WTC11 (cell line): ENCODE data around the gene FEM1C. TPM values are rescaled to one million over a fixed set of nuclear protein-coding genes. Genes with fewer than 3 reads are reported as not detected.

Source experiments
- ATAC-seq: fragments of 200-7000 bp; cut with Tn5 transposase; 2 replicates; pipeline ENCODE4 v1.10.0; 2021; ENCODE audit warnings: mild to moderate bottlenecking, moderate library complexity
- CTCF ChIA-PET: fragments of 300-600 bp; sonication (Branson Sonifier 250); formaldehyde crosslinking; loops from one replicate; lab custom pipeline; 2021; ENCODE audit warnings: antibody characterized with exemption; lab: Charles Lee
- POLR2A ChIA-PET: fragments of 350-600 bp; sonication (Branson Sonifier 250); formaldehyde crosslinking; loops from one replicate; lab custom pipeline; 2021; ENCODE audit warnings: antibody characterized with exemption; lab: Charles Lee
- DNase-seq: peaks from one replicate; pipeline ENCODE4 v3.0.0; 2021; ENCODE audit warnings: low spot score
- H3K27ac Mint-ChIP-seq: 2 replicates; pipeline ENCODE4 v1.8.0; 2021; ENCODE audit warnings: mixed read lengths
- H3K27me3 Mint-ChIP-seq: 2 replicates; pipeline ENCODE4 v1.8.0; 2021; ENCODE audit warnings: low read depth, mild to moderate bottlenecking, moderate library complexity, mixed read lengths
- H3K36me3 Mint-ChIP-seq: 2 replicates; pipeline ENCODE4 v1.8.0; 2021; ENCODE audit warnings: mixed read lengths
- H3K4me1 Mint-ChIP-seq: 2 replicates; pipeline ENCODE4 v1.8.0; 2022; ENCODE audit warnings: mixed read lengths
- H3K4me3 Mint-ChIP-seq: 2 replicates; pipeline ENCODE4 v1.8.0; 2021; ENCODE audit warnings: mild to moderate bottlenecking, moderate library complexity, mixed read lengths
- H3K9me3 Mint-ChIP-seq: 2 replicates; pipeline ENCODE4 v1.8.0; 2021; ENCODE audit warnings: mixed read lengths
- ARID4B ChIP-seq: sonication (generic); formaldehyde crosslinking; IDR thresholded peaks from 2 replicates; pipeline ENCODE4 v1.8.0; 2023; ENCODE audit warnings: missing genetic modification reagents, mild to moderate bottlenecking, borderline replicate concordance
- CREM ChIP-seq: sonication (generic); formaldehyde crosslinking; IDR thresholded peaks from 2 replicates; pipeline ENCODE4 v1.8.1; 2022; ENCODE audit warnings: mild to moderate bottlenecking, missing genetic modification reagents, moderate library complexity
- ELF4 ChIP-seq: sonication (generic); formaldehyde crosslinking; IDR thresholded peaks from 2 replicates; pipeline ENCODE4 v1.8.1; 2022; ENCODE audit warnings: low read depth, mild to moderate bottlenecking, moderate library complexity, missing genetic modification reagents
- GTF2I ChIP-seq: fragments of 250-450 bp; sonication (Bioruptor Pico); conservative IDR thresholded peaks from 2 replicates; pipeline ENCODE4 v1.4.0; 2021; ENCODE audit warnings: mild to moderate bottlenecking
- NFE2L1 ChIP-seq: sonication (generic); formaldehyde crosslinking; IDR thresholded peaks from 2 replicates; pipeline ENCODE4 v1.8.1; 2023; ENCODE audit warnings: missing genetic modification reagents
- NFYB ChIP-seq: sonication (generic); formaldehyde crosslinking; conservative IDR thresholded peaks from 2 replicates; pipeline ENCODE4 v1.8.0; 2022; ENCODE audit warnings: low read depth, missing genetic modification reagents
- NR2C2 ChIP-seq: sonication (generic); formaldehyde crosslinking; IDR thresholded peaks from 2 replicates; pipeline ENCODE4 v1.8.0; 2022; ENCODE audit warnings: mild to moderate bottlenecking, missing genetic modification reagents
- PREB ChIP-seq: sonication (generic); formaldehyde crosslinking; IDR thresholded peaks from 2 replicates; pipeline ENCODE4 v1.8.1; 2022; ENCODE audit warnings: mild to moderate bottlenecking, missing genetic modification reagents, moderate library complexity, borderline replicate concordance
- PRRX2 ChIP-seq: fragments of 250-450 bp; sonication (Bioruptor Pico); IDR thresholded peaks from 2 replicates; pipeline ENCODE4 v1.8.0; 2021; ENCODE audit warnings: mild to moderate bottlenecking
- ZNF232 ChIP-seq: sonication (generic); formaldehyde crosslinking; IDR thresholded peaks from 2 replicates; pipeline ENCODE4 v1.8.0; 2022; ENCODE audit warnings: mild to moderate bottlenecking, missing genetic modification reagents
- ZNF396 ChIP-seq: fragments of 250-450 bp; sonication (Bioruptor Pico); IDR thresholded peaks from 2 replicates; pipeline ENCODE4 v1.8.0; 2021; ENCODE audit warnings: mild to moderate bottlenecking, moderate library complexity, borderline replicate concordance
- ZNF423 ChIP-seq: fragments of 250-450 bp; sonication (Bioruptor Pico); IDR thresholded peaks from 2 replicates; pipeline ENCODE4 v2.1.2; 2022; ENCODE audit warnings: mild to moderate bottlenecking, moderate library complexity
- total RNA-seq: library from RNA; stranded (reverse); gene quantifications from 3 replicates; pipeline ENCODE4 v1.2.3, GENCODE V29; 2021
- TF ChIP-seq, protein P1 (sequence below): sonication (generic); formaldehyde crosslinking; IDR thresholded peaks from 2 replicates; pipeline ENCODE4 v1.8.1; 2022; ENCODE audit warnings: missing genetic modification reagents, borderline replicate concordance
- TF ChIP-seq, protein P2 (sequence below): sonication (generic); formaldehyde crosslinking; IDR thresholded peaks from 2 replicates; pipeline ENCODE4 v1.8.1; 2022; ENCODE audit warnings: low read depth, missing genetic modification reagents, borderline replicate concordance
- TF ChIP-seq, protein P3 (sequence below): fragments of 250-450 bp; sonication (Bioruptor Pico); IDR thresholded peaks from 2 replicates; pipeline ENCODE4 v2.1.2; 2022; ENCODE audit warnings: mild to moderate bottlenecking, moderate library complexity
- TF ChIP-seq, protein P4 (sequence below): sonication (generic); formaldehyde crosslinking; IDR thresholded peaks from 2 replicates; pipeline ENCODE4 v1.8.1; 2023; ENCODE audit warnings: mild to moderate bottlenecking, missing genetic modification reagents, moderate library complexity

The FEM1C gene
- total RNA-seq, 1 experiment from 2014 or later, result 13.6 TPM

DNA sequence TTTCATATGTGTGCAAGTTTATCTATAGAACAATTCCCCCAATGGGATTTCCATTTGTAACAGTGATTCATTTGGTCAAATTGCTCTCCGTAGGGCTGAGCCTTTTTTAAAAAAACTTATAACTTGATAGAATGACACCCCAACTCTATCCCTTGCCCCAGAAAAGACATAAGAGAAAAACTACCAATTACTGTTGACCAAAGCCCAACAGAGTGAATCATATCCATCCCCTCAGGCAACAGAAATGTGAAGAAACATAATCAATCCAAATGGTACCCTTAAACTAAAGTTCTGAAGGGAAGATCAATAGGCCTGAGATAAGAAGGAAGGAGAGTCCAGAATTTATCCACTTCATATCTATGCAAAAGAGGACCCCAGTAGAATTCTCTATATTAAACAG, 39.9 kb upstream of the FEM1C start:
- Mint-ChIP-seq H3K27ac (no peak overlapping the region), H3K9me3 (no peaks in the 10 kb centered on the region), H3K27me3 (no peaks in the 10 kb centered on the region), H3K36me3 (no peaks in the 10 kb centered on the region), H3K4me3 (no peak overlapping the region), H3K4me1 (0 out of 2 replicates have a peak, but pooled peaks cover 3% of the 10 kb centered on the region)
- CTCF ChIA-PET, result interaction anchor here (1.2 kb wide), 1 partner anchor 10 kb away, joined by 3 read pairs; no protein-coding TSS in a partner anchor
- TF ChIP-seq PREB (CRISPR knock-in tag) (no peak), ZNF423 (CRISPR knock-in tag) (no peak)
- DNase-seq (no peak), ATAC-seq (no peak)
- POLR2A ChIA-PET, result no interaction called here

DNA sequence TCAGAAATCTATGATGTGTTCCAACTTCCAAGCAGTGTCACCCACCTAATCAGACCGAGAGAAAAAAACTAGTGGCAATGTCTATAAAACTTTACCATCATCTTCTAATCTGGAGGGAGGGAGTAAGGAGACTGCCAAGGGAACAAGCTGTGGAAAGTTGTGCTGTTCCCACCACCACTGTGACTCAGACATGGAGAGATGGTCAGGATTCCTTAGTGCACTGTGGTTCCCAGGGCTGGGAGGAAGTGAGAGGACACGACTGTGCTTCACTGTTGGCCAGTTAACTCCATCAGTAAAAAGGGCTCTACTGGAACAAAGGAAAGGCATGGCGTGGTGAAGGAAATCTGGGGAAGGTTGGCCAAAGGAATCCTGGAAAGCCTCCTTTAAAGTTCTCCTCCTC, 38.9 kb upstream of the FEM1C start:
- no peak for DNase-seq
- POLR2A ChIA-PET, result no interaction called here

More for the DNA sequence above, 38.9 kb upstream of the FEM1C start:
- no peaks in the 10 kb centered on the region for H3K36me3 Mint-ChIP-seq
- CTCF ChIA-PET, result no interaction called here
- TF ChIP-seq GTF2I (CRISPR knock-in tag) (no peak), ZNF396 (no peak), NFE2L1 (no peak), NFYB (CRISPR knock-in tag) (no peak), ARID4B (CRISPR knock-in tag) (no peak), PRRX2 (CRISPR knock-in tag) (no peak), ZNF232 (no peak), CREM (CRISPR knock-in tag) (no peak), NR2C2 (CRISPR knock-in tag) (no peak), ELF4 (CRISPR knock-in tag) (no peak)
- TF ChIP-seq, protein P1, sequence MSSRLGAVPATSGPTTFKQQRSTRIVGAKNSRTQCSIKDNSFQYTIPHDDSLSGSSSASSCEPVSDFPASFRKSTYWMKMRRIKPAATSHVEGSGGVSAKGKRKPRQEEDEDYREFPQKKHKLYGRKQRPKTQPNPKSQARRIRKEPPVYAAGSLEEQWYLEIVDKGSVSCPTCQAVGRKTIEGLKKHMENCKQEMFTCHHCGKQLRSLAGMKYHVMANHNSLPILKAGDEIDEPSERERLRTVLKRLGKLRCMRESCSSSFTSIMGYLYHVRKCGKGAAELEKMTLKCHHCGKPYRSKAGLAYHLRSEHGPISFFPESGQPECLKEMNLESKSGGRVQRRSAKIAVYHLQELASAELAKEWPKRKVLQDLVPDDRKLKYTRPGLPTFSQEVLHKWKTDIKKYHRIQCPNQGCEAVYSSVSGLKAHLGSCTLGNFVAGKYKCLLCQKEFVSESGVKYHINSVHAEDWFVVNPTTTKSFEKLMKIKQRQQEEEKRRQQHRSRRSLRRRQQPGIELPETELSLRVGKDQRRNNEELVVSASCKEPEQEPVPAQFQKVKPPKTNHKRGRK (CRISPR knock-in tag), result no peak
- TF ChIP-seq, protein P2, sequence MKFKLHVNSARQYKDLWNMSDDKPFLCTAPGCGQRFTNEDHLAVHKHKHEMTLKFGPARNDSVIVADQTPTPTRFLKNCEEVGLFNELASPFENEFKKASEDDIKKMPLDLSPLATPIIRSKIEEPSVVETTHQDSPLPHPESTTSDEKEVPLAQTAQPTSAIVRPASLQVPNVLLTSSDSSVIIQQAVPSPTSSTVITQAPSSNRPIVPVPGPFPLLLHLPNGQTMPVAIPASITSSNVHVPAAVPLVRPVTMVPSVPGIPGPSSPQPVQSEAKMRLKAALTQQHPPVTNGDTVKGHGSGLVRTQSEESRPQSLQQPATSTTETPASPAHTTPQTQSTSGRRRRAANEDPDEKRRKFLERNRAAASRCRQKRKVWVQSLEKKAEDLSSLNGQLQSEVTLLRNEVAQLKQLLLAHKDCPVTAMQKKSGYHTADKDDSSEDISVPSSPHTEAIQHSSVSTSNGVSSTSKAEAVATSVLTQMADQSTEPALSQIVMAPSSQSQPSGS (CRISPR knock-in tag), result no peak
- TF ChIP-seq, protein P3, sequence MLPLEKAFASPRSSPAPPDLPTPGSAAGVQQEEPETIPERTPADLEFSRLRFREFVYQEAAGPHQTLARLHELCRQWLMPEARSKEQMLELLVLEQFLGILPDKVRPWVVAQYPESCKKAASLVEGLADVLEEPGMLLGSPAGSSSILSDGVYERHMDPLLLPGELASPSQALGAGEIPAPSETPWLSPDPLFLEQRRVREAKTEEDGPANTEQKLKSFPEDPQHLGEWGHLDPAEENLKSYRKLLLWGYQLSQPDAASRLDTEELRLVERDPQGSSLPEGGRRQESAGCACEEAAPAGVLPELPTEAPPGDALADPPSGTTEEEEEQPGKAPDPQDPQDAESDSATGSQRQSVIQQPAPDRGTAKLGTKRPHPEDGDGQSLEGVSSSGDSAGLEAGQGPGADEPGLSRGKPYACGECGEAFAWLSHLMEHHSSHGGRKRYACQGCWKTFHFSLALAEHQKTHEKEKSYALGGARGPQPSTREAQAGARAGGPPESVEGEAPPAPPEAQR (CRISPR knock-in tag), result no peak
- TF ChIP-seq, protein P4, sequence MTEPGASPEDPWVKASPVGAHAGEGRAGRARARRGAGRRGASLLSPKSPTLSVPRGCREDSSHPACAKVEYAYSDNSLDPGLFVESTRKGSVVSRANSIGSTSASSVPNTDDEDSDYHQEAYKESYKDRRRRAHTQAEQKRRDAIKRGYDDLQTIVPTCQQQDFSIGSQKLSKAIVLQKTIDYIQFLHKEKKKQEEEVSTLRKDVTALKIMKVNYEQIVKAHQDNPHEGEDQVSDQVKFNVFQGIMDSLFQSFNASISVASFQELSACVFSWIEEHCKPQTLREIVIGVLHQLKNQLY, result no peak
- TF ChIP-seq, all 79 proteins: peak for 0
- no peak for ATAC-seq
- H3K27me3 Mint-ChIP-seq, result no peaks in the 10 kb centered on the region
- no peak overlapping the region for H3K27ac Mint-ChIP-seq
- H3K4me1 Mint-ChIP-seq, result 0 out of 2 replicates have a peak, but pooled peaks cover 3% of the 10 kb centered on the region
- H3K4me3 Mint-ChIP-seq, result no peak overlapping the region
- no peaks in the 10 kb centered on the region for H3K9me3 Mint-ChIP-seq
